ENCODE data around the gene SPTLC1. TPM values are rescaled to one million over a fixed set of nuclear protein-coding genes. Genes with fewer than 3 reads are reported as not detected.
A peak's percentile ranks its signal among the peaks of the same experiment; 100 is the strongest.

SPTLC1 gene
- total and polyA plus RNA-seq, 2 of the 13 experiments (the other 11 are each of a cell fraction or from before 2014, with no cell fraction given), result 56.2 to 72.5 TPM

- TF ChIP-seq GMEB2 (CRISPR knock-in tag; IDR thresholded peaks at IDR 0.05; ENCODE audit: low read depth) (no peak), FOXP4 (CRISPR knock-in tag; IDR thresholded peaks at IDR 0.05) (peak; percentile 29; the same call in 1 of the 2 replicates), TSC22D2 (CRISPR knock-in tag; IDR thresholded peaks at IDR 0.05; ENCODE audit: borderline replicate concordance) (no peak), HNF4G (IDR thresholded peaks at IDR 0.05; ENCODE audit: borderline replicate concordance, low read depth, low read length) (peak; percentile 68; the same call in 1 of the 2 replicates), HNF4G (CRISPR knock-in tag; IDR thresholded peaks at IDR 0.05; ENCODE audit: borderline replicate concordance, low read depth) (no peak), ATF5 (CRISPR knock-in tag; IDR thresholded peaks at IDR 0.05; ENCODE audit: low read depth) (no peak), NKX3-1 (CRISPR knock-in tag; IDR thresholded peaks at IDR 0.05) (peak; percentile 51; the same call in 1 of the 2 replicates), E2F1 (CRISPR knock-in tag; IDR thresholded peaks at IDR 0.05) (no peak), HMG20A (CRISPR knock-in tag; IDR thresholded peaks at IDR 0.05; ENCODE audit: borderline replicate concordance) (peak; percentile 50; the same call in 1 of the 2 replicates), GFI1 (CRISPR knock-in tag; IDR thresholded peaks at IDR 0.05; ENCODE audit: borderline replicate concordance) (peak; percentile 63; the same call in 1 of the 2 replicates), ZNF773 (CRISPR knock-in tag; IDR thresholded peaks at IDR 0.05; ENCODE audit: borderline replicate concordance) (no peak), HOXD1 (CRISPR knock-in tag; IDR thresholded peaks at IDR 0.05) (no peak), ZBED4 (CRISPR knock-in tag; IDR thresholded peaks at IDR 0.05; ENCODE audit: borderline replicate concordance) (no peak), ZNF558 (CRISPR knock-in tag; IDR thresholded peaks at IDR 0.05; ENCODE audit: borderline replicate concordance) (no peak), ZBTB3 (CRISPR knock-in tag; IDR thresholded peaks at IDR 0.05; ENCODE audit: borderline replicate concordance, low read depth) (no peak)
Measured at GRCh38 chr9:91994422-91994821, 120.8 kb downstream of the SPTLC1 start (continued).
